Ishikawa (cell line): ENCODE data around the gene RALGAPA1.

Experiments used
- CEBPB ChIP-seq: IDR thresholded peaks from 2 replicates; pipeline ENCODE4 v1.6.1; 2012
- CREB1 ChIP-seq: IDR thresholded peaks from 2 replicates; pipeline ENCODE4 v1.6.1; 2012; ENCODE audit warnings: low read depth
- EGR1 ChIP-seq: IDR thresholded peaks from 2 replicates; pipeline ENCODE4 v1.6.1; 2012
- EP300 ChIP-seq: IDR thresholded peaks from 2 replicates; pipeline ENCODE4 v1.6.1; 2012; ENCODE audit warnings: borderline replicate concordance
- FOXM1 ChIP-seq: IDR thresholded peaks from 2 replicates; pipeline ENCODE4 v1.6.1; 2012; ENCODE audit warnings: low read depth, borderline replicate concordance
- MAX ChIP-seq: IDR thresholded peaks from 2 replicates; pipeline ENCODE4 v1.6.1; 2012
- NFIC ChIP-seq: IDR thresholded peaks from 2 replicates; pipeline ENCODE4 v1.6.1; 2012
- RAD21 ChIP-seq: IDR thresholded peaks from 2 replicates; pipeline ENCODE4 v1.6.1; 2012; ENCODE audit warnings: low read depth
- TAF1 ChIP-seq: IDR thresholded peaks from 2 replicates; pipeline ENCODE4 v1.6.1; 2012; ENCODE audit warnings: low read depth, mild to moderate bottlenecking
- TCF12 ChIP-seq: IDR thresholded peaks from 2 replicates; pipeline ENCODE4 v1.6.1; 2012; ENCODE audit warnings: low read depth
- TEAD4 ChIP-seq: IDR thresholded peaks from 2 replicates; pipeline ENCODE4 v1.6.1; 2012
- YY1 ChIP-seq: IDR thresholded peaks from 2 replicates; pipeline ENCODE4 v1.6.1; 2012; ENCODE audit warnings: low read depth
- ZBTB7A ChIP-seq: IDR thresholded peaks from 2 replicates; pipeline ENCODE4 v1.6.1; 2012; ENCODE audit warnings: low read depth
- TF ChIP-seq, protein P1 (sequence below): IDR thresholded peaks from 2 replicates; pipeline ENCODE4 v1.6.1; 2012
- TF ChIP-seq, protein P2 (sequence below): IDR thresholded peaks from 2 replicates; pipeline ENCODE4 v1.6.1; 2012; ENCODE audit warnings: low read depth, mild to moderate bottlenecking

RALGAPA1 gene

DNA sequence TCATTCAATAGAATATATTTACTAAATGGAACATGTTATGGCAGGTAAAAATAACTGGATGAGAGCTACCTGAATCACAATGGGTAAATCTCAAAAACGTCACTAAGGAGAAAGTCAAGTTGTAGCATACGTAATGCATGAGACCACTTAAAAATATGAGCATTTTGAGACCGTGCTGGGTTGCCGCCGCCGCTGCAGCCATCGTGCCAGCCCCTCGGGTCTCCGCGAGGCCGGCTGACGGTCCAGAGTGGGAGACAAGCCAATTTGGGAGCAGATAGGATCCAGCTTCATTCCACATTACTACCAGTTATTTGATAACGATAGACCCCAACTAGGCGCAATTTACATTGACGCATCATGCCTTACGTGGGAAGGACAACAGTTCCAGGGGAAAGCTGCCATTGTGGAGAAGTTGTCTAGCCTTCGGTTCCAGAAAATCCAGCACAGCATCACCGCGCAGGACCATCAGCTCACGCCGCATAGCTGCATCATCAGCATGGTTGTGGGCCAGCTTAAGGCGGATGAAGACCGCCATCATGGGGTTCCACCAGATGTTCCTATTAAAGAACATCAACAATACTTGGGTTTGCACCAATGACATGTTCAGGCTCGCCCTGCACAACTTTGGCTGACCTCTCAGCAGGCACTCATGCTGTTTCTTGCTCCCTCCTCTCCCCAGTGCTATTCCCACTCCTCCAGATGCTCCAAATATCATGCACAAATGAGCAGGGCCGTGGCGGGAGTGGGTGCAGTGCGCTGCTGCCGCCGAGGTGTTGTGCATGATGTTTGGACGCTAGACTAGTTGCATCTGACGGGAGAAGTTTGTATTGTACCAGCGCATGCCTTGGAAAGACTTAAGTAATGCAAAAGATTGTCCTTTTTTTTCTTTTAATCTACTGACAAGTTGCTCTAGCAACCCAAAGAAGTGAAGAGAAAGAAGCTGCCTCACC lies 10.8 kb upstream of the RALGAPA1 start:
- no peak for TF ChIP-seq FOXM1
- TF ChIP-seq TCF12 = no peak
- no peak for TF ChIP-seq EGR1
- TF ChIP-seq CEBPB = no peak
- TF ChIP-seq EP300 = no peak
- TF ChIP-seq TAF1 = no peak
- TF ChIP-seq, protein P1, sequence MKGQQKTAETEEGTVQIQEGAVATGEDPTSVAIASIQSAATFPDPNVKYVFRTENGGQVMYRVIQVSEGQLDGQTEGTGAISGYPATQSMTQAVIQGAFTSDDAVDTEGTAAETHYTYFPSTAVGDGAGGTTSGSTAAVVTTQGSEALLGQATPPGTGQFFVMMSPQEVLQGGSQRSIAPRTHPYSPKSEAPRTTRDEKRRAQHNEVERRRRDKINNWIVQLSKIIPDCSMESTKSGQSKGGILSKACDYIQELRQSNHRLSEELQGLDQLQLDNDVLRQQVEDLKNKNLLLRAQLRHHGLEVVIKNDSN = no peak
- no peak for TF ChIP-seq RAD21
- TF ChIP-seq, protein P2, sequence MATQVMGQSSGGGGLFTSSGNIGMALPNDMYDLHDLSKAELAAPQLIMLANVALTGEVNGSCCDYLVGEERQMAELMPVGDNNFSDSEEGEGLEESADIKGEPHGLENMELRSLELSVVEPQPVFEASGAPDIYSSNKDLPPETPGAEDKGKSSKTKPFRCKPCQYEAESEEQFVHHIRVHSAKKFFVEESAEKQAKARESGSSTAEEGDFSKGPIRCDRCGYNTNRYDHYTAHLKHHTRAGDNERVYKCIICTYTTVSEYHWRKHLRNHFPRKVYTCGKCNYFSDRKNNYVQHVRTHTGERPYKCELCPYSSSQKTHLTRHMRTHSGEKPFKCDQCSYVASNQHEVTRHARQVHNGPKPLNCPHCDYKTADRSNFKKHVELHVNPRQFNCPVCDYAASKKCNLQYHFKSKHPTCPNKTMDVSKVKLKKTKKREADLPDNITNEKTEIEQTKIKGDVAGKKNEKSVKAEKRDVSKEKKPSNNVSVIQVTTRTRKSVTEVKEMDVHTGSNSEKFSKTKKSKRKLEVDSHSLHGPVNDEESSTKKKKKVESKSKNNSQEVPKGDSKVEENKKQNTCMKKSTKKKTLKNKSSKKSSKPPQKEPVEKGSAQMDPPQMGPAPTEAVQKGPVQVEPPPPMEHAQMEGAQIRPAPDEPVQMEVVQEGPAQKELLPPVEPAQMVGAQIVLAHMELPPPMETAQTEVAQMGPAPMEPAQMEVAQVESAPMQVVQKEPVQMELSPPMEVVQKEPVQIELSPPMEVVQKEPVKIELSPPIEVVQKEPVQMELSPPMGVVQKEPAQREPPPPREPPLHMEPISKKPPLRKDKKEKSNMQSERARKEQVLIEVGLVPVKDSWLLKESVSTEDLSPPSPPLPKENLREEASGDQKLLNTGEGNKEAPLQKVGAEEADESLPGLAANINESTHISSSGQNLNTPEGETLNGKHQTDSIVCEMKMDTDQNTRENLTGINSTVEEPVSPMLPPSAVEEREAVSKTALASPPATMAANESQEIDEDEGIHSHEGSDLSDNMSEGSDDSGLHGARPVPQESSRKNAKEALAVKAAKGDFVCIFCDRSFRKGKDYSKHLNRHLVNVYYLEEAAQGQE = no peak
- no peak for TF ChIP-seq MAX
- TF ChIP-seq NFIC = no peak
- TF ChIP-seq ZBTB7A = no peak
- TF ChIP-seq CREB1 = no peak
- TF ChIP-seq YY1 = no peak
- TF ChIP-seq TEAD4 = no peak

- TF ChIP-seq RAD21 = peak; percentile 81
- no peak for TF ChIP-seq CEBPB
Measured at GRCh38 chr14:35818346-35819115, 9.4 kb upstream of the RALGAPA1 start.

GRCh38 chr14:35814371-35815005 lies 5.4 kb upstream of the RALGAPA1 start:
- TF ChIP-seq RAD21 (peak; percentile 49), NFIC (no peak)

DNA sequence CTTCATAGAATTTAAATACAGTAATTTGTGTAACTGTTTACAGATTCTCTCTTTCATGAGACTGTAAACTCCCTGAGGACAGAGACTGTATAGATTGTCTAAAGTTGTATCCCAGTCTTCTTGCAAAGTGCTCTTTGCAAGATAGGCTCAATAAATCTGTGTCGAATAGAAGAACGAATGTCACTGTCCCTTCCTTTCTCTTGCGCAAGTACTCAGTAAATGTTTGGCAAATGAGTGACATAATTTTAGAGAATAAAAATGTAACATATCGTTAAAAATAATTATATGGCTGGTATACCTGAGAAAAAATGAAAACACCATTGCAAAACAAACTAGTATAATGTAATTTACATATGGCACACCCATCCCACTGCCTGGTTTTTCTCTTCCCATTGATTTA lies 1.9 kb upstream of the RALGAPA1 start:
- TF ChIP-seq YY1 (no peak), CREB1 (no peak), RAD21 (no peak), EGR1 (no peak), CEBPB (no peak), FOXM1 (no peak), ZBTB7A (no peak), TAF1 (no peak), EP300 (no peak), NFIC (no peak)
- TF ChIP-seq, protein P1 = no peak

- TF ChIP-seq NFIC = no peak
- no peak for TF ChIP-seq EP300
Measured at GRCh38 chr14:35809597-35809996, 502 bp upstream of the RALGAPA1 start.

DNA sequence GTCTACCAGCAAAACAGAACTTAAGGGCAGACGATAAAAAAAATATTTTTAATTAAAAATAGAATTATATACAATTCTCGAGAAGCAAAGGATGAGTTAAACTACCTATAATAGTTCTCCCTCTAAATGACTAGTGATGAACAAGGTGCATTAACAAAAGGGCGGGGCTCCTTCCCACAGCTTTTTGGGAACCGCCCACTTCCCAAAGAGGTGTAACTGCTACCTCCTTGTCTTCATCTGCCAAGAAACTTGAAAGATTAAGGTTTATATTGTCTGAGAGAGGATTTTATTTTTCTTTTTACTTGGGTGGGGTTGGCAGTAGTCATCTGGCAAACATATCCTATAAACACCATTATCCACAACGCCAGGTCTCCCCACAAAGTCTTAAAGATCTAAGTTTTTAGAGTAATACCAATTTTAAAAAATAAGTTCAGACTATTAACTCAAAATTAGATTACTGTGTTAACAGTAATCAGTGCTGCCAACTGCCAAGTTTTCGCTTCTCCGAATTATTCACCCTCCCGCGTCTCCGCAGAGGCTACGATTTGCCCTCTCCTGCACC lies 938 bp downstream of the RALGAPA1 start:
- no peak for TF ChIP-seq RAD21
- no peak for TF ChIP-seq TAF1
- TF ChIP-seq YY1 = no peak
- TF ChIP-seq TCF12 = no peak
- no peak for TF ChIP-seq EGR1
- no peak for TF ChIP-seq ZBTB7A
- TF ChIP-seq, protein P1 = no peak
